RPMI7951 (cell line): Measurements from ENCODE around the gene HS3ST2. TPM values are rescaled to one million over a fixed set of nuclear protein-coding genes. Genes with fewer than 3 reads are reported as not detected.
"Not testable (repeated sequence)": the region's sequence is repeated elsewhere in the genome, so short reads cannot be mapped to it uniquely, and the experiment has no call there.

Source experiments
- DNase-seq: peaks from one replicate; pipeline ENCODE4 v3.0.0-alpha.2; 2012; ENCODE audit warnings: low read depth
- total RNA-seq: library from RNA; depleted of rRNA; stranded (reverse); fragments of >200 nt; shearing (Covaris generic); gene quantifications from 2 replicates; pipeline ENCODE4 v1.2.3, GENCODE V29; 2014

HS3ST2 gene
- total RNA-seq, 1 experiment from 2014 or later = not detected

- DNase-seq = no peak
Observed at GRCh38 chr16:22932032-22932771, 118.2 kb downstream of the HS3ST2 start.

- DNase-seq = no peak
Observed at GRCh38 chr16:22933173-22933572, 119.2 kb downstream of the HS3ST2 start.

GRCh38 chr16:22934786-22935185 is 120.8 kb downstream of the HS3ST2 start:
- no peak for DNase-seq

GRCh38 chr16:22937169-22937568 is 123.2 kb downstream of the HS3ST2 start:
- DNase-seq = no peak

GRCh38 chr16:22938647-22939046 is 124.7 kb downstream of the HS3ST2 start:
- peak; percentile 9 for DNase-seq

- DNase-seq = not testable (repeated sequence)
Observed at GRCh38 chr16:22939744-22940363, 125.9 kb downstream of the HS3ST2 start.

GRCh38 chr16:22941970-22942501 is 128.1 kb downstream of the HS3ST2 start:
- no peak for DNase-seq

- DNase-seq = no peak
Observed at GRCh38 chr16:22942811-22943210, 128.8 kb downstream of the HS3ST2 start.

- DNase-seq = peak; percentile 3
Observed at GRCh38 chr16:22945361-22945760, 131.4 kb downstream of the HS3ST2 start.

GRCh38 chr16:22946433-22946832 is 132.5 kb downstream of the HS3ST2 start:
- DNase-seq = no peak

- DNase-seq = no peak
Observed at GRCh38 chr16:22948058-22948602, 134.2 kb downstream of the HS3ST2 start.

- DNase-seq = peak; percentile 44
Observed at GRCh38 chr16:22948603-22949368, 134.8 kb downstream of the HS3ST2 start.

- DNase-seq = no peak
Observed at GRCh38 chr16:22955461-22956070, 141.6 kb downstream of the HS3ST2 start.

- DNase-seq = no peak
Observed at GRCh38 chr16:22961206-22961605, 147.2 kb downstream of the HS3ST2 start.

- DNase-seq = no peak
Observed at GRCh38 chr16:22962905-22963304, 148.9 kb downstream of the HS3ST2 start.
